A549 treated with CORT108297 at 1 μM for 4 hours (cell line): Measurements from ENCODE around the gene SPCS2. TPM values are rescaled to one million over a fixed set of nuclear protein-coding genes. Genes with fewer than 3 reads are reported as not detected.

Source experiments
- total RNA-seq: library from RNA; stranded (reverse); fragments of 200-300 nt; extraction: Qiagen RNA extraction; gene quantifications from 5 replicates; pipeline ENCODE4 v1.2.3, GENCODE V29; 2022

The SPCS2 gene
- 235 to 416 TPM (median 246 TPM) in 5 replicates for total RNA-seq

GRCh38 chr11:74948898-74949752, at the start of gene SPCS2, which contains the start of gene XRRA1:
SPCS2 (plus strand) TSS chr11:74949266; CDS start chr11:74949286, 20 bp downstream.
XRRA1 (minus strand) TSS chr11:74949091; CDS start chr11:74940878, 8,213 bp downstream.

GRCh38 chr11:74988541-74989259, 39.6 kb downstream of the SPCS2 start, which contains the start of gene NEU3:
NEU3 (plus strand) TSS chr11:74988933; CDS start chr11:74989061, 128 bp downstream.

Other genes with a start within 250 kb of the SPCS2 start
- gene CHRDL2, start 217.8 kb upstream of the SPCS2 start, total RNA-seq = 3.0 to 5.2 TPM (median 4.0 TPM) in 5 replicates
- 3.8 to 6.5 TPM (median 4.8 TPM) in 5 replicates for gene RNF169, start 200.4 kb upstream of the SPCS2 start, total RNA-seq
- 4.4 to 5.8 TPM (median 5.3 TPM) in 5 replicates for gene XRRA1, start 175 bp upstream of the SPCS2 start, total RNA-seq
- 3.6 to 4.4 TPM (median 4.0 TPM) in 5 replicates for gene NEU3, start 39.7 kb downstream of the SPCS2 start, total RNA-seq
- gene OR2AT4, start 147.6 kb downstream of the SPCS2 start, total RNA-seq = not detected in 5 replicates
- 2.9 to 5.1 TPM (median 4.2 TPM) in 5 replicates for gene SLCO2B1, start 201.8 kb downstream of the SPCS2 start, total RNA-seq